ENCODE data around the gene ABCB10. TPM values are rescaled to one million over a fixed set of nuclear protein-coding genes. Genes with fewer than 3 reads are reported as not detected.

ABCB10 gene
- polyA plus RNA-seq, result 4.4 and 5.5 TPM in 2 replicates

DNA sequence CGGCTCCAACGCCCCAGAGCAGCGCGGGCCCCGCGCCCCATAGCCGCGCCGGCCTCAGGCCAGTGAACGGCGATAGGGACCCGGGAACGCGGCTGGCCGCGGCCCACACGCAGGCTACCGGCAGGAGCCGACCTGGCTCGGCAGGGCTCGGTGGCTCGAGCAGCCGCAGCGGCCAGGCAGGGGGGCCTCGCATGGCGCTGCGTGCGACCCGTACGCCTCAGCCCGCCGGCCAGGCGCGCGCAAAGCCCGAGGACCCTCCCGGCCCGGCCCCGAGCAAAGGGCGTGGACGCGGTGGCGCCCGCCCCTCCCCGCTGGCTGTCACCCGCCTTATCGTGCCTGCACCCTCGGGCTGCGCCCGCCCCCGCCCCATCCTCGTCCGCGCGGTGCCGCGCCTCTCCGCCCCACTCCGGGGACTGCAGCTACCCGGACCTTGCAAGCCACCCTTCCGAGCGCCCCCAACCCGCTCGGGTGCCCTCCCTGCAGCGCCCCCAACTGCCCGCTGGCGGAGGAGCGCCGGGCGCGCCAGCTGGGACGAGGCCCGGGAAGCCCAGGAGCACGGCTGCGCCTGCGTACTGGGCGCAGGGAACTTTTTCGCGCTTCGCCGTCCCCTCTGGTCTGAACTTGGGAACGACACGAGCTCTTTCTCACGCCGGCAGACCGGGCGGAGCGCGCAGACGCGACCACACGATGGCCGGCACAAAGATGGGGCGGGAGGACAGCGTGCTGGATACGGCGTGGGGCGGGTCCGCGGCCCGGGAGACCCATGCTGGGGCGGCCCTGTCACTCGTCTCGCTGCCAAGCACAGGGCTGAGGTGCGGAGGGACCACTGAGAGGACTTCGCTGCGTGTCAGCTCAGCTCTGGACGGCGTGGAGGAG lies at the start of gene ABCB10:
TSS of gene ABCB10 (minus strand) at position 248 of the 876 bp plus-strand sequence. CDS start at position 193, 55 bp downstream.

DNA sequence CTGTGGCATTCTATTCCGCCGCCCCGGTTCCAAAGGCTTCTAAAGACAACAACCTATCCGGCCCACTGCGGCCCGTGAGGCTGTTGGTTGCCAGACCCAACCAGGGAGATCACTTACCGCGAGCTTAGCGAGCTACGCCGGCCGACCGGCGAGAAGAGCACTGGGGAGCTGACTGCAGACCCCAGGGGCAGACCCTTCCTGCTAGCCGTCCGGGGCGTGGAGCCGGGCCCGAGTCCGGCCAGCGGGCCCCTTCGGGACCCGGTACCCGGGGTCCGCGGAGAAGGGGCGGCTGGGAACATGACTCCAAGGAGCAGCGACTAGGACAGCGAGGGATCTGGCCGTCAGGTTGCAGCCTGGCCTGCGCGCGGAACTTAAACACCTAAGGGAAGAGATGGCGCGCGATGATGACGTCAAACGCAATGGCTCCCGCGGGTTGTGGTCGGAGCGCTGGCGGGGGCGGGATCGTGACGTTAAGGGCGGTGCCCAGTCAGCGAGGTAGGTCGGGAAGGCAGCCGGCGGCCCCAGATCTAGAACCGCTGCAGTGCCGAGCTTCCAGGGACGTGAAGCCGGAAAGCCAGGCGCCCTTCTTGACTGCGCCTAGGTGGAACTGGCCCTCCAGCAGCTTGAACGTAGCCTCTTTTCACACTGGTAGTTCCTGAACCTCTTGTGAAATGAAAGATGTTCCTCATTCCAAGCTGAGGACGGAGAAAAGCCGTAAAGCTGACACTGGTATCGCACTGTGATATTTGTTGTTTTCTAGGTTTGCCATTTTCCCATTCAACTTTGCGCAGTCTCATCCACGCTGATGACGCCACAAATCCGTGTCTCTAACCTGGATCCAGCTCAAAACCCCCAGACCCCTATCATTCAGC lies 50.3 kb downstream of the ABCB10 start, which contains the start of gene NUP133:
TSS of gene NUP133 (minus strand) at position 391 of the 872 bp plus-strand sequence. CDS start at position 299, 92 bp downstream.

Other genes starting within 250 kb of the ABCB10 start
- gene CCSAP, start 215.7 kb downstream of the ABCB10 start, polyA plus RNA-seq, result 23.9 and 26.4 TPM in 2 replicates
- 1.1 and 4.0 TPM in 2 replicates for gene ACTA1, start 124.6 kb downstream of the ABCB10 start, polyA plus RNA-seq
- gene NUP133, start 50.4 kb downstream of the ABCB10 start, polyA plus RNA-seq, result 25.0 and 27.9 TPM in 2 replicates
- 2.7 and 3.8 TPM in 2 replicates for gene TAF5L, start 67.4 kb upstream of the ABCB10 start, polyA plus RNA-seq
- gene URB2, start 67.5 kb upstream of the ABCB10 start, polyA plus RNA-seq, result 1.9 and 3.5 TPM in 2 replicates

All from Purkinje cell (primary cell).